G401 (cell line): ENCODE data around the gene PLCD4. TPM values are rescaled to one million over a fixed set of nuclear protein-coding genes. Genes with fewer than 3 reads are reported as not detected.

Source experiments
- DNase-seq: peaks from one replicate; pipeline ENCODE4 v3.0.0-alpha.2; 2015; ENCODE audit warnings: low spot score
- in situ Hi-C: cut with HindIII; loops from 2 replicates; pipeline ENCODE4 v1.10.0; 2016; ENCODE audit warnings: low sequenced_read_pairs, mixed read lengths
- total RNA-seq: library from RNA; depleted of rRNA; stranded (reverse); fragments of >200 nt; shearing (Covaris generic); gene quantifications from 2 replicates; pipeline ENCODE4 v1.2.3, GENCODE V29; 2014; rRNA removed

The PLCD4 gene
- total RNA-seq, 1 experiment from 2014 or later, result 1.3 TPM

GRCh38 chr2:218659258-218659987 is 51.7 kb downstream of the PLCD4 start, which contains the start of the genes BCS1L and ZNF142:
Gene BCS1L (plus strand): TSS chr2:218659683. CDS start chr2:218660988, 1,305 bp downstream.
Gene ZNF142 (minus strand): TSS chr2:218659623. CDS start chr2:218656429, 3,194 bp downstream.
- peak; percentile 97 for DNase-seq
- in situ Hi-C loops, result loop anchor here (5.0 kb wide), 1 partner anchor 43 kb away; no protein-coding TSS in a partner anchor

GRCh38 chr2:218659988-218660358 is 52.3 kb downstream of the PLCD4 start:
- DNase-seq, result no peak
- in situ Hi-C loops, result loop anchor here (5.0 kb wide), 1 partner anchor 42 kb away; no protein-coding TSS in a partner anchor

- in situ Hi-C loops, result no loop called here
Observed at GRCh38 chr2:218662377-218662776, 54.7 kb downstream of the PLCD4 start.

GRCh38 chr2:218662827-218663226 is 55.1 kb downstream of the PLCD4 start:
- in situ Hi-C loops, result no loop called here
- DNase-seq, result no peak

More at GRCh38 chr2:218662377-218662776, 54.7 kb downstream of the PLCD4 start:
- DNase-seq, result no peak

- DNase-seq, result no peak
- in situ Hi-C loops, result no loop called here
Observed at GRCh38 chr2:218663901-218664300, 56.2 kb downstream of the PLCD4 start.

GRCh38 chr2:218664653-218665052 is 57.0 kb downstream of the PLCD4 start:
- DNase-seq, result no peak
- in situ Hi-C loops, result no loop called here

GRCh38 chr2:218671097-218671653 is 63.5 kb downstream of the PLCD4 start:
- in situ Hi-C loops, result no loop called here
- no peak for DNase-seq

GRCh38 chr2:218671654-218672566 is 64.2 kb downstream of the PLCD4 start, which contains the start of the genes RNF25 and STK36:
Gene RNF25 (minus strand): TSS chr2:218672002. CDS start chr2:218671970, 32 bp downstream.
Gene STK36 (plus strand): TSS chr2:218672086. CDS start chr2:218672830, 744 bp downstream.
- in situ Hi-C loops, result no loop called here

GRCh38 chr2:218679119-218679518 is 71.4 kb downstream of the PLCD4 start:
- no peak for DNase-seq
- in situ Hi-C loops, result no loop called here

More at GRCh38 chr2:218671654-218672566, 64.2 kb downstream of the PLCD4 start, which contains the start of the genes RNF25 and STK36:
- DNase-seq, result peak; percentile 96

- DNase-seq, result no peak
- in situ Hi-C loops, result no loop called here
Observed at GRCh38 chr2:218680061-218680460, 72.4 kb downstream of the PLCD4 start.

Other genes with a start within 250 kb of the PLCD4 start
- gene SLC11A1, start 225.6 kb upstream of the PLCD4 start, total RNA-seq, result 0.12 and 0.27 TPM in 2 replicates
- 68.2 and 86.5 TPM in 2 replicates for gene CTDSP1, start 208.0 kb upstream of the PLCD4 start, total RNA-seq
- not detected in 2 replicates for gene VIL1, start 188.8 kb upstream of the PLCD4 start, total RNA-seq
- 10.7 and 25.6 TPM in 2 replicates for gene USP37, start 39.5 kb upstream of the PLCD4 start, total RNA-seq
- gene CNOT9, start 39.1 kb upstream of the PLCD4 start, total RNA-seq, result 85.2 and 92.8 TPM in 2 replicates
- 4.4 and 6.2 TPM in 2 replicates for gene ZNF142, start 51.7 kb downstream of the PLCD4 start, total RNA-seq
- 19.4 and 47.4 TPM in 2 replicates for gene BCS1L, start 51.8 kb downstream of the PLCD4 start, total RNA-seq
- 35.6 and 48.6 TPM in 2 replicates for gene RNF25, start 64.1 kb downstream of the PLCD4 start, total RNA-seq
- gene STK36, start 64.2 kb downstream of the PLCD4 start, total RNA-seq, result 14.4 and 22.9 TPM in 2 replicates
- gene TTLL4, start 102.9 kb downstream of the PLCD4 start, total RNA-seq, result 6.3 and 9.7 TPM in 2 replicates
- not detected in 2 replicates for gene CYP27A1, start 174.2 kb downstream of the PLCD4 start, total RNA-seq
- not detected in 2 replicates for gene PRKAG3, start 223.9 kb downstream of the PLCD4 start, total RNA-seq